ENCODE results near the gene SPATA4.

GRCh38 chr4:176238157-176238610, 42.8 kb upstream of the SPATA4 start:
- TF ChIP-seq, protein P1, sequence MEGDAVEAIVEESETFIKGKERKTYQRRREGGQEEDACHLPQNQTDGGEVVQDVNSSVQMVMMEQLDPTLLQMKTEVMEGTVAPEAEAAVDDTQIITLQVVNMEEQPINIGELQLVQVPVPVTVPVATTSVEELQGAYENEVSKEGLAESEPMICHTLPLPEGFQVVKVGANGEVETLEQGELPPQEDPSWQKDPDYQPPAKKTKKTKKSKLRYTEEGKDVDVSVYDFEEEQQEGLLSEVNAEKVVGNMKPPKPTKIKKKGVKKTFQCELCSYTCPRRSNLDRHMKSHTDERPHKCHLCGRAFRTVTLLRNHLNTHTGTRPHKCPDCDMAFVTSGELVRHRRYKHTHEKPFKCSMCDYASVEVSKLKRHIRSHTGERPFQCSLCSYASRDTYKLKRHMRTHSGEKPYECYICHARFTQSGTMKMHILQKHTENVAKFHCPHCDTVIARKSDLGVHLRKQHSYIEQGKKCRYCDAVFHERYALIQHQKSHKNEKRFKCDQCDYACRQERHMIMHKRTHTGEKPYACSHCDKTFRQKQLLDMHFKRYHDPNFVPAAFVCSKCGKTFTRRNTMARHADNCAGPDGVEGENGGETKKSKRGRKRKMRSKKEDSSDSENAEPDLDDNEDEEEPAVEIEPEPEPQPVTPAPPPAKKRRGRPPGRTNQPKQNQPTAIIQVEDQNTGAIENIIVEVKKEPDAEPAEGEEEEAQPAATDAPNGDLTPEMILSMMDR (IDR thresholded peaks at IDR 0.05) = no peak
- TF ChIP-seq POLR2A (IDR thresholded peaks at IDR 0.05) = no peak

All from tibial nerve (tissue), 3 donors.